SK-N-SH (cell line): ENCODE data around the gene TTYH3.

Source experiments
- CTCF ChIP-seq: fragments of 200-600 bp; sonication (generic); IDR thresholded peaks from 2 replicates; pipeline ENCODE4 v1.6.1; 2017; ENCODE audit warnings: antibody characterized with exemption, mild to moderate bottlenecking, moderate library complexity
- EZH2phosphoT487 ChIP-seq: fragments of 200-600 bp; sonication (generic); IDR thresholded peaks from 2 replicates; pipeline ENCODE4 v1.6.1; 2017; ENCODE audit warnings: low read depth, mixed run types, mild to moderate bottlenecking, antibody characterized with exemption, moderate library complexity, borderline replicate concordance
- GABPA ChIP-seq: IDR thresholded peaks from 2 replicates; pipeline ENCODE4 v1.4.0; 2012; ENCODE audit warnings: low read depth, mild to moderate bottlenecking
- GATA2 ChIP-seq: sonication (generic); formaldehyde crosslinking; IDR thresholded peaks from 2 replicates; pipeline ENCODE4 v1.5.0; 2020; ENCODE audit warnings: mild to moderate bottlenecking, missing genetic modification reagents
- MXI1 ChIP-seq: IDR thresholded peaks from 2 replicates; pipeline ENCODE4 v1.6.1; 2012; ENCODE audit warnings: mild to moderate bottlenecking, low read depth, low read length, improper control_type of control experiment
- POLR2AphosphoS5 ChIP-seq: IDR thresholded peaks from 2 replicates; pipeline ENCODE4 v1.6.1; 2012; ENCODE audit warnings: low read depth, low read length
- RAD21 ChIP-seq: IDR thresholded peaks from 2 replicates; pipeline ENCODE4 v1.6.1; 2012; ENCODE audit warnings: mild to moderate bottlenecking, low read length
- RCOR1 ChIP-seq: fragments of 150-350 bp; IDR thresholded peaks from 2 replicates; pipeline ENCODE4 v1.6.1; 2017; ENCODE audit warnings: antibody characterized with exemption, low read length
- RFX5 ChIP-seq: IDR thresholded peaks from 2 replicates; pipeline ENCODE4 v1.6.1; 2012; ENCODE audit warnings: mild to moderate bottlenecking, improper control_type of control experiment, low read length
- RXRA ChIP-seq: IDR thresholded peaks from 2 replicates; pipeline ENCODE4 v1.4.0; 2012; ENCODE audit warnings: low read depth, mild to moderate bottlenecking, borderline replicate concordance
- TAF1 ChIP-seq: IDR thresholded peaks from 2 replicates; pipeline ENCODE4 v1.6.1; 2012; ENCODE audit warnings: low read depth, mild to moderate bottlenecking, low read length, moderate library complexity, borderline replicate concordance
- YY1 ChIP-seq: IDR thresholded peaks from 2 replicates; pipeline ENCODE4 v1.4.0; 2012; ENCODE audit warnings: low read depth, mild to moderate bottlenecking
- TF ChIP-seq, protein P1 (sequence below): IDR thresholded peaks from 2 replicates; pipeline ENCODE4 v1.4.0; 2012; ENCODE audit warnings: low read depth
- TF ChIP-seq, protein P2 (sequence below): fragments of 150-350 bp; IDR thresholded peaks from 2 replicates; pipeline ENCODE4 v1.6.1; 2016; ENCODE audit warnings: mild to moderate bottlenecking, low read depth, low read length

DNA sequence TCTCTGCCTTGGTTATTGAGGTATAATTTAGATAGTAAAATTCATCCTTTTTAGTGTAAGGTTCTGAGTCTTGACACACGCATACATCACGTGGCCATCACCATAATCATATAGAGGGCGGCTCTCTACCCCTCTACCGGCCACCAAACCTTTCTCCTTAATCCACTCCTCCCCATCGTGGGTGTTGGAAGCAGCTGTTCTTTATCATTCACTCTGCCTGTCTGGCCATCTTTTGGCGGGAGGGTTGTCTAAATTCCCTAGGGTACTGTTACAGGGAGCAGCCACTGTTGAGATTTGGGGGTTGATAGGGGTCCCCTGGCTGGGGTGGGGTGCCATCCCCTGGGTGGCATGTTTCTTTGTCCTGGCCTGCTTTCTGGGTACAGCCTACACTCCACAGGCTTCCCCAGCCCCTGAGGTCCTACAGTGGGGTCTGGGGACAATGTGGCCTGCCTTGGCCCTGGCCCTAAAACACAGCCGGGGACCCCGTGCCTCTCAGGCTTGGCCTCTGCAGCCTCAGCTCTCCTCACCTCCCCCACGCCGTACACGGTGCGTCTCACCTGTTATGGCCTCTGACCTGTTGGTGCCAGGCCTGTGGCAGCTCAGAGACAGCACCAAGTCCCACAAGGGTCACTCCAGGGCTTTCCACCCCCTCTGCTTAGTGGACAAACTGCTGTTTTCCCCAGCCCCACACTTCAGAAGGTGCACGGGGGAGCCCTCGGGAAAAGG lies 73.7 kb downstream of the TTYH3 start:
- TF ChIP-seq POLR2AphosphoS5 (no peak), GABPA (no peak), YY1 (no peak), CTCF (no peak), TAF1 (no peak), EZH2phosphoT487 (no peak), RFX5 (no peak), MXI1 (no peak), GATA2 (CRISPR knock-in tag) (no peak), RCOR1 (no peak), RXRA (no peak), RAD21 (no peak)
- TF ChIP-seq, protein P1, sequence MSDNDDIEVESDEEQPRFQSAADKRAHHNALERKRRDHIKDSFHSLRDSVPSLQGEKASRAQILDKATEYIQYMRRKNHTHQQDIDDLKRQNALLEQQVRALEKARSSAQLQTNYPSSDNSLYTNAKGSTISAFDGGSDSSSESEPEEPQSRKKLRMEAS: no peak
- TF ChIP-seq, protein P2, sequence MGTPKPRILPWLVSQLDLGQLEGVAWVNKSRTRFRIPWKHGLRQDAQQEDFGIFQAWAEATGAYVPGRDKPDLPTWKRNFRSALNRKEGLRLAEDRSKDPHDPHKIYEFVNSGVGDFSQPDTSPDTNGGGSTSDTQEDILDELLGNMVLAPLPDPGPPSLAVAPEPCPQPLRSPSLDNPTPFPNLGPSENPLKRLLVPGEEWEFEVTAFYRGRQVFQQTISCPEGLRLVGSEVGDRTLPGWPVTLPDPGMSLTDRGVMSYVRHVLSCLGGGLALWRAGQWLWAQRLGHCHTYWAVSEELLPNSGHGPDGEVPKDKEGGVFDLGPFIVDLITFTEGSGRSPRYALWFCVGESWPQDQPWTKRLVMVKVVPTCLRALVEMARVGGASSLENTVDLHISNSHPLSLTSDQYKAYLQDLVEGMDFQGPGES: no peak
